SU-DHL-6 (cell line): ENCODE results near the gene FANCC.
"Not testable (repeated sequence)": the region's sequence is repeated elsewhere in the genome, so short reads cannot be mapped to it uniquely, and the experiment has no call there.

Experiments
- H2AFZ ChIP-seq: fragments of 200-600 bp; sonication (generic); 2 replicates; pipeline ENCODE4 v1.6.1; 2014; ENCODE audit warnings: low read depth, mild to moderate bottlenecking, moderate library complexity, mixed read lengths, antibody characterized with exemption, low read length; ENCODE audit not compliant: severe bottlenecking
- H3F3A ChIP-seq: fragments of 200-600 bp; shearing (Covaris generic); 2 replicates; pipeline ENCODE4 v1.6.0; 2016; ENCODE audit warnings: antibody characterized with exemption, mild to moderate bottlenecking; ENCODE audit not compliant: insufficient read depth
- H3K27ac ChIP-seq: fragments of 200-600 bp; sonication (generic); 2 replicates; pipeline ENCODE4 v1.5.1; 2016; ENCODE audit warnings: low read depth, mild to moderate bottlenecking, low read length, moderate library complexity, mixed read lengths
- H3K27me3 ChIP-seq: fragments of 200-600 bp; sonication (generic), shearing (Covaris generic); 2 replicates; pipeline ENCODE4 v1.6.0; 2014; ENCODE audit warnings: mild to moderate bottlenecking, low read length
- H3K36me3 ChIP-seq: fragments of 200-600 bp; sonication (generic); 2 replicates; pipeline ENCODE4 v1.6.1; 2014; ENCODE audit warnings: mild to moderate bottlenecking, low read length, mixed read lengths
- H3K4me2 ChIP-seq: fragments of 300-600, 200-600 bp; shearing (Covaris generic), sonication (generic); 2 replicates; pipeline ENCODE4 v1.6.0; 2014; ENCODE audit warnings: low read length, low read depth, mild to moderate bottlenecking; ENCODE audit not compliant: poor library complexity, severe bottlenecking
- H3K4me3 ChIP-seq: fragments of 200-600 bp; sonication (generic); 2 replicates; pipeline ENCODE4 v1.5.1; 2014; ENCODE audit warnings: antibody characterized with exemption, low read length, mild to moderate bottlenecking, mixed read lengths; ENCODE audit not compliant: insufficient read depth, poor library complexity, severe bottlenecking
- H3K79me2 ChIP-seq: fragments of 200-600 bp; sonication (generic); 2 replicates; pipeline ENCODE4 v1.6.1; 2014; ENCODE audit warnings: mild to moderate bottlenecking, low read length, moderate library complexity; ENCODE audit not compliant: insufficient read depth
- H3K9ac ChIP-seq: fragments of 200-600 bp; sonication (generic); 2 replicates; pipeline ENCODE4 v1.7.0; 2014; ENCODE audit warnings: mild to moderate bottlenecking, low read length
- H3K9me2 ChIP-seq: fragments of 200-600 bp; sonication (generic); replicated peaks from 2 replicates; pipeline ENCODE4 v1.6.1; 2014; ENCODE audit warnings: low read length; ENCODE audit not compliant: insufficient read depth
- H3K9me3 ChIP-seq: fragments of 200-600 bp; sonication (generic); 2 replicates; pipeline ENCODE4 v1.6.1; 2014; ENCODE audit warnings: low read length, mixed read lengths; ENCODE audit not compliant: insufficient read depth
- H4K20me1 ChIP-seq: fragments of 200-600 bp; sonication (generic); 2 replicates; pipeline ENCODE4 v1.6.1; 2014; ENCODE audit warnings: low read depth, mild to moderate bottlenecking, antibody characterized with exemption, low read length, moderate library complexity, mixed read lengths
- CTCF ChIP-seq: fragments of 200-600 bp; sonication (generic); IDR thresholded peaks from one replicate; pipeline ENCODE4 v1.5.1; 2017; ENCODE audit warnings: antibody characterized with exemption, mild to moderate bottlenecking, low read length, moderate library complexity; ENCODE audit not compliant: insufficient read depth, poor library complexity, severe bottlenecking
- EZH2phosphoT487 ChIP-seq: fragments of 200-600 bp; sonication (generic), shearing (Covaris generic); conservative IDR thresholded peaks from 2 replicates; pipeline ENCODE4 v1.6.1; 2018; ENCODE audit warnings: mild to moderate bottlenecking, antibody characterized with exemption, low read length, moderate library complexity, mixed read lengths

FANCC gene

GRCh38 chr9:95204310-95204709 lies 113.2 kb downstream of the FANCC start:
- Histone ChIP-seq H3K4me2 (no peak overlapping the region), H3K4me3 (no peak overlapping the region), H3K27ac (no peak overlapping the region), H3K9me2 (no peaks in the 10 kb centered on the region), H3F3A (no peaks in the 10 kb centered on the region), H3K9ac (no peak overlapping the region), H3K9me3 (no peaks in the 10 kb centered on the region), H3K27me3 (no peaks in the 10 kb centered on the region), H4K20me1 (no peaks in the 10 kb centered on the region), H3K79me2 (no peaks in the 10 kb centered on the region), H3K36me3 (no peaks in the 10 kb centered on the region), H2AFZ (no peak overlapping the region)
- TF ChIP-seq EZH2phosphoT487 (no peak), CTCF (no peak)

DNA sequence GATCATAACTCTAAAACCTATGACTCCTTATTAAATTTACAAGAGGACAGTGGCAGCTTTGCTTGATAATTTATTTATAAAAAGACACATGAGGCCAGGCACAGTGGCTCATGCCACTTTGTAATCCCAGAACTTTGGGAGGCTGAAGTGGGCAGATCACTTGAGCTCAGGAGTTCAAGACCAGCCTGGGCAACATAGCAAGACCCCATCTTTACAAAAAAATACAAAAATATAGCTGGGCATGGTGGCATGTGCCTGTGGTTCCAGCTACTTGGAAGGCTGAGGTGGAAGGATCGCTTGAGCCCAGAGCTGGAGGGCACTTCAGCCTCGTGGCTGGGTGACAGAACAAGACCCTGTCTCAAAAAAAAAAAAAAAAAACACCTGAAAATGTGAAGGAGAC lies 114.5 kb downstream of the FANCC start:
- not testable (repeated sequence) for H3K9me3 ChIP-seq, H2AFZ ChIP-seq, H3K4me3 ChIP-seq, H3K27me3 ChIP-seq, H3K4me2 ChIP-seq, H3K79me2 ChIP-seq, H3K9me2 ChIP-seq, H3K36me3 ChIP-seq, H4K20me1 ChIP-seq, H3K9ac ChIP-seq, H3K27ac ChIP-seq, H3F3A ChIP-seq

DNA sequence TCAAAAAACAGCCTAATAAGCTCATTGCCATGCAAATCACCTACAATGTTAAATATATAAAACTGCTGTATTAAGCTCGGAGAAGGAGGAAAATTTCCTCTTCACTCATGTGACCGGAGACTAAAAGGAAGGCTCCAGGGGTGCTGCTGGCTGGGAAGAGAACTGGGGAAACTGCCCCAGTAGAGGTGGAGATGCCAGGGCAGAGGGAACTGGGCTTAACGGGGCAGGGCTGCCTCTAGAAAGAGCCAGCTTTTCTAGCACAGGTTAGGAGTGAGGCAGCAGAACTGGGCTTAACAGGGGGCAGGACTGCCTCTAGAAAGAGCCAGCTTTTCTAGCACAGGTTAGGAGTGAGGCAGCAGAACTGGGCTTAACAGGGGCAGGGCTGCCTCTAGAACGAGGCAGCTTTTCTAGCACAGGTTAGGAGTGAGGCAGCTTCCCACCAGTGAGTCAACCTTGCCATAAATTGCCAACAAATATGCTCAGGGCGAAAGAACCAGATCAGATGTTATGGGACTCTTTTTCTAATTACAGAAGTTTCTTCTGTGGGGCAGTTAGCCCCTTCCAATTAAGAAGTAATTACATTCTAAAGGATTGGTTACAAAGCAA lies 115.3 kb downstream of the FANCC start:
- H2AFZ ChIP-seq: no peak overlapping the region
- no peaks in the 10 kb centered on the region for H3K27me3 ChIP-seq
- H3K9me3 ChIP-seq: no peaks in the 10 kb centered on the region
- no peak overlapping the region for H3K4me3 ChIP-seq
- no peaks in the 10 kb centered on the region for H3K9me2 ChIP-seq
- TF ChIP-seq CTCF: no peak
- TF ChIP-seq EZH2phosphoT487: no peak
- no peaks in the 10 kb centered on the region for H3K36me3 ChIP-seq
- no peak overlapping the region for H3K27ac ChIP-seq
- H4K20me1 ChIP-seq: no peaks in the 10 kb centered on the region
- no peak overlapping the region for H3K4me2 ChIP-seq
- H3F3A ChIP-seq: no peaks in the 10 kb centered on the region
- no peaks in the 10 kb centered on the region for H3K79me2 ChIP-seq
- no peak overlapping the region for H3K9ac ChIP-seq

- Histone ChIP-seq H3K9me2 (no peaks in the 10 kb centered on the region), H3K79me2 (no peaks in the 10 kb centered on the region), H3K36me3 (no peaks in the 10 kb centered on the region), H3K9ac (no peak overlapping the region), H2AFZ (no peak overlapping the region), H3K27me3 (no peaks in the 10 kb centered on the region), H3K9me3 (no peaks in the 10 kb centered on the region), H3K4me3 (no peak overlapping the region), H3K27ac (no peak overlapping the region), H4K20me1 (no peaks in the 10 kb centered on the region), H3K4me2 (no peak overlapping the region), H3F3A (no peaks in the 10 kb centered on the region)
- TF ChIP-seq CTCF (no peak), EZH2phosphoT487 (no peak)
Observed at GRCh38 chr9:95201206-95201605, 116.3 kb downstream of the FANCC start.
